ENCODE data around the gene BCAP29.

GRCh38 chr7:107596881-107597581, 17.0 kb downstream of the BCAP29 start:
- TF ChIP-seq POLR2A (IDR thresholded peaks at IDR 0.05) = no peak
- TF ChIP-seq, protein P1, sequence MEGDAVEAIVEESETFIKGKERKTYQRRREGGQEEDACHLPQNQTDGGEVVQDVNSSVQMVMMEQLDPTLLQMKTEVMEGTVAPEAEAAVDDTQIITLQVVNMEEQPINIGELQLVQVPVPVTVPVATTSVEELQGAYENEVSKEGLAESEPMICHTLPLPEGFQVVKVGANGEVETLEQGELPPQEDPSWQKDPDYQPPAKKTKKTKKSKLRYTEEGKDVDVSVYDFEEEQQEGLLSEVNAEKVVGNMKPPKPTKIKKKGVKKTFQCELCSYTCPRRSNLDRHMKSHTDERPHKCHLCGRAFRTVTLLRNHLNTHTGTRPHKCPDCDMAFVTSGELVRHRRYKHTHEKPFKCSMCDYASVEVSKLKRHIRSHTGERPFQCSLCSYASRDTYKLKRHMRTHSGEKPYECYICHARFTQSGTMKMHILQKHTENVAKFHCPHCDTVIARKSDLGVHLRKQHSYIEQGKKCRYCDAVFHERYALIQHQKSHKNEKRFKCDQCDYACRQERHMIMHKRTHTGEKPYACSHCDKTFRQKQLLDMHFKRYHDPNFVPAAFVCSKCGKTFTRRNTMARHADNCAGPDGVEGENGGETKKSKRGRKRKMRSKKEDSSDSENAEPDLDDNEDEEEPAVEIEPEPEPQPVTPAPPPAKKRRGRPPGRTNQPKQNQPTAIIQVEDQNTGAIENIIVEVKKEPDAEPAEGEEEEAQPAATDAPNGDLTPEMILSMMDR (IDR thresholded peaks at IDR 0.05) = no peak

Measured in breast epithelium (tissue), 3 donors.